Fibroblast of skin of scalp (primary cell): ENCODE data around the gene PTPRN2.

ENCODE experiments used
- DNase-seq: peaks from one replicate; pipeline ENCODE4 v3.0.0-alpha.2; 2013

PTPRN2 gene

GRCh38 chr7:158019726-158020705, 567.6 kb downstream of the PTPRN2 start:
- no peak for DNase-seq

- no peak for DNase-seq
Measured at GRCh38 chr7:158018971-158019645, 568.5 kb downstream of the PTPRN2 start.

GRCh38 chr7:158018098-158018762, 569.4 kb downstream of the PTPRN2 start:
- no peak for DNase-seq

- DNase-seq: no peak
Measured at GRCh38 chr7:158017111-158018097, 570.2 kb downstream of the PTPRN2 start.

- DNase-seq: no peak
Measured at GRCh38 chr7:158016180-158017097, 571.2 kb downstream of the PTPRN2 start.

- no peak for DNase-seq
Measured at GRCh38 chr7:158015403-158016179, 572.0 kb downstream of the PTPRN2 start.

- no peak for DNase-seq
Measured at GRCh38 chr7:158014976-158015375, 572.6 kb downstream of the PTPRN2 start.

GRCh38 chr7:158013085-158013668, 574.4 kb downstream of the PTPRN2 start:
- DNase-seq: no peak

- DNase-seq: no peak
Measured at GRCh38 chr7:158011941-158012340, 575.7 kb downstream of the PTPRN2 start.

- DNase-seq: no peak
Measured at GRCh38 chr7:158010961-158011693, 576.5 kb downstream of the PTPRN2 start.

GRCh38 chr7:158009886-158010285, 577.7 kb downstream of the PTPRN2 start:
- no peak for DNase-seq

- no peak for DNase-seq
Measured at GRCh38 chr7:158008267-158008666, 579.4 kb downstream of the PTPRN2 start.

- no peak for DNase-seq
Measured at GRCh38 chr7:158007697-158008257, 579.8 kb downstream of the PTPRN2 start.

GRCh38 chr7:158006841-158007696, 580.6 kb downstream of the PTPRN2 start:
- no peak for DNase-seq

GRCh38 chr7:158005531-158005930, 582.1 kb downstream of the PTPRN2 start:
- DNase-seq: no peak

GRCh38 chr7:158004123-158004490, 583.5 kb downstream of the PTPRN2 start:
- DNase-seq: no peak

GRCh38 chr7:158003441-158004122, 584.0 kb downstream of the PTPRN2 start:
- DNase-seq: no peak
